HEK293T (cell line): ENCODE measurements around the gene PCSK2.

Experiments
- L3MBTL2 ChIP-seq: fragments of 450-650 bp; conservative IDR thresholded peaks from 2 replicates; pipeline ENCODE4 v1.6.1; 2016; ENCODE audit warnings: mild to moderate bottlenecking
- SP1 ChIP-seq: fragments of 450-650 bp; IDR thresholded peaks from 2 replicates; pipeline ENCODE4 v1.6.1; 2017

- no peak for TF ChIP-seq SP1
- no peak for TF ChIP-seq L3MBTL2
Measured at GRCh38 chr20:17524560-17524959, 297.7 kb downstream of the PCSK2 start.
